Bronchial epithelial cell (primary cell): ENCODE data around the gene AKR1C2. TPM values are rescaled to one million over a fixed set of nuclear protein-coding genes. Genes with fewer than 3 reads are reported as not detected.

Source experiments
- DNase-seq: peaks from one replicate; pipeline ENCODE4 v3.0.0-alpha.2; 2010; ENCODE audit warnings: low read depth
- FAIRE-seq: peaks from 2 replicates; lab custom pipeline; 2011; peaks lifted over from hg19 to GRCh38; lab: Jason Lieb, UNC
- H3K27me3 ChIP-seq: 2 replicates; pipeline ENCODE4 v1.5.1; 2011; ENCODE audit warnings: low read length; ENCODE audit not compliant: control insufficient read depth, insufficient read depth
- H3K36me3 ChIP-seq: 2 replicates; pipeline ENCODE4 v1.5.1; 2011; ENCODE audit warnings: low read length; ENCODE audit not compliant: control insufficient read depth, insufficient read depth
- H3K4me3 ChIP-seq: 2 replicates; pipeline ENCODE4 v1.5.1; 2011; ENCODE audit warnings: mild to moderate bottlenecking, low read depth, low read length, control low read depth
- total RNA-seq: library from RNA; depleted of rRNA; stranded (reverse); fragments of >200 nt; gene quantifications from 2 replicates; pipeline ENCODE4 v1.2.1, GENCODE V29; 2014
- TF ChIP-seq, protein P1 (sequence below): IDR thresholded peaks from 2 replicates; pipeline ENCODE4 v1.5.1; 2011; ENCODE audit warnings: mild to moderate bottlenecking, moderate library complexity, low read length, control low read depth, inconsistent platforms; ENCODE audit not compliant: insufficient read depth, severe bottlenecking

AKR1C2 gene
- total RNA-seq, 1 donor from 2014 or later: 191 TPM

- Histone ChIP-seq H3K27me3 (no peaks in the 10 kb centered on the region), H3K36me3 (no peaks in the 10 kb centered on the region), H3K4me3 (no peak overlapping the region)
- FAIRE-seq (no peak), DNase-seq (no peak)
- TF ChIP-seq, protein P1, sequence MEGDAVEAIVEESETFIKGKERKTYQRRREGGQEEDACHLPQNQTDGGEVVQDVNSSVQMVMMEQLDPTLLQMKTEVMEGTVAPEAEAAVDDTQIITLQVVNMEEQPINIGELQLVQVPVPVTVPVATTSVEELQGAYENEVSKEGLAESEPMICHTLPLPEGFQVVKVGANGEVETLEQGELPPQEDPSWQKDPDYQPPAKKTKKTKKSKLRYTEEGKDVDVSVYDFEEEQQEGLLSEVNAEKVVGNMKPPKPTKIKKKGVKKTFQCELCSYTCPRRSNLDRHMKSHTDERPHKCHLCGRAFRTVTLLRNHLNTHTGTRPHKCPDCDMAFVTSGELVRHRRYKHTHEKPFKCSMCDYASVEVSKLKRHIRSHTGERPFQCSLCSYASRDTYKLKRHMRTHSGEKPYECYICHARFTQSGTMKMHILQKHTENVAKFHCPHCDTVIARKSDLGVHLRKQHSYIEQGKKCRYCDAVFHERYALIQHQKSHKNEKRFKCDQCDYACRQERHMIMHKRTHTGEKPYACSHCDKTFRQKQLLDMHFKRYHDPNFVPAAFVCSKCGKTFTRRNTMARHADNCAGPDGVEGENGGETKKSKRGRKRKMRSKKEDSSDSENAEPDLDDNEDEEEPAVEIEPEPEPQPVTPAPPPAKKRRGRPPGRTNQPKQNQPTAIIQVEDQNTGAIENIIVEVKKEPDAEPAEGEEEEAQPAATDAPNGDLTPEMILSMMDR: no peak
Observed at GRCh38 chr10:5042922-5043321, 39.3 kb upstream of the AKR1C2 start.

GRCh38 chr10:5041471-5042023 is 37.9 kb upstream of the AKR1C2 start:
- TF ChIP-seq, protein P1: no peak

DNA sequence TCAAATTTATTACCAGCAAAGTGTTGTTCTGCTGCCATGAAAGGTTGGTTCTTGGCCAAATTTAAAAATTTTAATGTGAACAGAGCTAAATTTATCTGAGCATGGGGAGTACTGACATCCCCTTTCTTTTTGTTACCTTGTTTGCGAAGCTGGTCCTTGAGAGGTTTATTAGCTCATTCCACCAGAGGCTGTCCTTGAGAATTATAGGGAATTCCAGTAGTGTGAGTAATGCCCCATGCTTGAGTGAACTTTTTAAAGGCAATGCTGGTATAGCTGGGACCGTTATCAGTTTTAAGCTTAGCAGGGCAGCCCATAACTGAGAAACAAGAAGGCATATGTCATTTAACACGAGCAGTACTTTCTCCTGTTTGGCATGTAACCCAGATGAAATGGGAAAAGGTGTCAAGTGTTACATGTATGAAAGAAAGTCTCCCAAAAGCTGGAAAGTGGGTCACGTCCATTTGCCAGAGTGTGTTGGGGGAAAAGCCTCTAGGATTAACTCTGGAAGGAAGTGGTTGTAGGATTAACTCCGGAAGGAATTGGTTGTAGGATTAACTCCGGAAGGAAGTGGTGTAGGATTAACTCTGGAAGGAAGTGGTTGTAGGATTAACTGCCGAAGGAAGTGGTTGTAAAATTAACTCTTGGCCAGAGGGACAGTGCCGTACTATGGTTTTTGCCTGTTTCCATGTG is 37.3 kb upstream of the AKR1C2 start:
- no peak for FAIRE-seq
- no peaks in the 10 kb centered on the region for H3K27me3 ChIP-seq
- DNase-seq: peak; percentile 59
- no peak overlapping the region for H3K4me3 ChIP-seq
- TF ChIP-seq, protein P1: no peak
- H3K36me3 ChIP-seq: no peaks in the 10 kb centered on the region

More at GRCh38 chr10:5041471-5042023, 37.9 kb upstream of the AKR1C2 start:
- FAIRE-seq: no peak
- Histone ChIP-seq H3K36me3 (no peaks in the 10 kb centered on the region), H3K27me3 (no peaks in the 10 kb centered on the region), H3K4me3 (no peak overlapping the region)
- no peak for DNase-seq

GRCh38 chr10:5040010-5040673 is 36.5 kb upstream of the AKR1C2 start:
- Histone ChIP-seq H3K27me3 (no peaks in the 10 kb centered on the region), H3K4me3 (no peak overlapping the region), H3K36me3 (no peaks in the 10 kb centered on the region)
- FAIRE-seq: no peak
- DNase-seq: no peak
- TF ChIP-seq, protein P1: no peak

GRCh38 chr10:5038733-5039132 is 35.1 kb upstream of the AKR1C2 start:
- Histone ChIP-seq H3K4me3 (no peak overlapping the region), H3K27me3 (no peaks in the 10 kb centered on the region), H3K36me3 (no peaks in the 10 kb centered on the region)
- FAIRE-seq: no peak
- TF ChIP-seq, protein P1: no peak
- DNase-seq: no peak
